GM21576 (cell line): ENCODE measurements around the gene SUSD3.

Experiments used
- ATAC-seq: cut with Tn5 transposase; IDR thresholded peaks from one replicate; pipeline ENCODE4 v1.9.1; 2021; ENCODE audit warnings: mild to moderate bottlenecking, moderate library complexity; ENCODE audit not compliant: unreplicated experiment

Gene SUSD3

GRCh38 chr9:93134015-93134739 lies 75.7 kb downstream of the SUSD3 start, which contains the start of gene NINJ1:
Gene NINJ1, minus strand, starts transcription at chr9:93134251. Its CDS starts 34 bp downstream, at chr9:93134217.
- ATAC-seq: peak; percentile 70
